PC-3 (cell line): ENCODE measurements around the gene AFG1L. TPM values are rescaled to one million over a fixed set of nuclear protein-coding genes. Genes with fewer than 3 reads are reported as not detected.

Experiments
- ATAC-seq: fragments of 200-7000 bp; cut with Tn5 transposase; 2 replicates; pipeline ENCODE4 v1.9.1; 2020; ENCODE audit warnings: mild to moderate bottlenecking, moderate library complexity
- BruUV-seq: library from RNA; stranded (reverse); fragments of 400-500 nt; replicated peaks from 2 replicates; lab custom pipeline; 2021; lab: Mats Ljungman, UMichigan
- CTCF ChIA-PET: fragments of 300-600 bp; sonication (Branson Sonifier 250); formaldehyde crosslinking; loops from one replicate; lab custom pipeline; 2022; ENCODE audit warnings: antibody characterized with exemption; lab: Charles Lee
- POLR2A ChIA-PET: fragments of 300-600 bp; sonication (Branson Sonifier 250); formaldehyde crosslinking; loops from one replicate; lab custom pipeline; 2022; ENCODE audit warnings: antibody characterized with exemption; ENCODE audit not compliant: unreplicated experiment; lab: Charles Lee
- DNase-seq: peaks from one replicate; pipeline ENCODE4 v3.0.0-alpha.2; 2015
- H2AFZ ChIP-seq: fragments of 300-600 bp; sonication (generic); 2 replicates; pipeline ENCODE4 v1.6.0; 2016; ENCODE audit warnings: antibody characterized with exemption, low read length
- H3F3A ChIP-seq: fragments of 300-600 bp; sonication (generic); one replicate; pipeline ENCODE4 v1.6.0; 2017; ENCODE audit warnings: antibody characterized with exemption, low read length, control low read depth, mild to moderate bottlenecking; ENCODE audit not compliant: unreplicated experiment
- H3K27ac ChIP-seq: fragments of 300-600 bp; sonication (generic); 2 replicates; pipeline ENCODE4 v1.5.1; 2016; ENCODE audit warnings: mild to moderate bottlenecking, low read length
- H3K27me3 ChIP-seq: fragments of 300-600 bp; sonication (generic); 2 replicates; pipeline ENCODE4 v1.6.1; 2016; ENCODE audit warnings: low read length, mixed read lengths
- H3K36me3 ChIP-seq: fragments of 300-600 bp; sonication (generic); 2 replicates; pipeline ENCODE4 v1.6.1; 2016; ENCODE audit warnings: low read depth, mixed run types, low read length, mixed read lengths
- H3K4me1 ChIP-seq: fragments of 300-600 bp; sonication (generic); 2 replicates; pipeline ENCODE4 v1.5.1; 2016; ENCODE audit warnings: low read length; ENCODE audit not compliant: insufficient read depth
- H3K4me2 ChIP-seq: fragments of 300-600 bp; sonication (generic); 2 replicates; pipeline ENCODE4 v1.6.0; 2016; ENCODE audit warnings: low read length
- H3K4me3 ChIP-seq: fragments of 300-600 bp; sonication (generic); 2 replicates; pipeline ENCODE4 v1.5.1; 2016; ENCODE audit warnings: mild to moderate bottlenecking, low read length, mixed read lengths
- H3K79me2 ChIP-seq: fragments of 300-600 bp; sonication (generic); 2 replicates; pipeline ENCODE4 v1.6.1; 2017; ENCODE audit warnings: low read length, mixed read lengths
- H3K9ac ChIP-seq: fragments of 300-600 bp; sonication (generic); 2 replicates; pipeline ENCODE4 v1.6.0; 2016; ENCODE audit warnings: mild to moderate bottlenecking, low read length
- H3K9me2 ChIP-seq: fragments of 300-600 bp; sonication (generic); replicated peaks from 2 replicates; pipeline ENCODE4 v1.6.1; 2016; ENCODE audit warnings: mixed run types, low read length, mixed read lengths
- H3K9me3 ChIP-seq: fragments of 300-600 bp; sonication (generic); 2 replicates; pipeline ENCODE4 v1.6.1; 2016; ENCODE audit warnings: low read length, mixed read lengths
- H4K20me1 ChIP-seq: fragments of 300-600 bp; sonication (generic); 2 replicates; pipeline ENCODE4 v1.6.1; 2016; ENCODE audit warnings: low read length, mixed read lengths
- CTCF ChIP-seq: fragments of 300-600 bp; sonication (generic); conservative IDR thresholded peaks from 2 replicates; pipeline ENCODE4 v1.5.1; 2017; ENCODE audit warnings: antibody characterized with exemption, low read depth, mild to moderate bottlenecking, low read length
- EZH2 ChIP-seq: fragments of 300-600 bp; sonication (generic); IDR thresholded peaks from one replicate; pipeline ENCODE4 v1.6.1; 2017; ENCODE audit warnings: antibody characterized with exemption, mild to moderate bottlenecking, low read length; ENCODE audit not compliant: unreplicated experiment
- EZH2phosphoT487 ChIP-seq: fragments of 300-600 bp; sonication (generic); IDR thresholded peaks from 2 replicates; pipeline ENCODE4 v1.6.1; 2018; ENCODE audit warnings: mild to moderate bottlenecking, antibody characterized with exemption, low read length, borderline replicate concordance
- intact Hi-C: fragments of 100-400 bp; cut with micrococcal nuclease; formaldehyde crosslinking; loops from 2 replicates; pipeline ENCODE4 v1.9.0; 2023
- total RNA-seq: library from RNA; depleted of rRNA; stranded (reverse); fragments of >200 nt; gene quantifications from 2 replicates; pipeline ENCODE4 v1.2.3, GENCODE V29; 2014

AFG1L gene
- total RNA-seq, 1 experiment from 2014 or later: 3.6 TPM

- H3K4me2 ChIP-seq: no peak overlapping the region
- no peak for DNase-seq
- TF ChIP-seq CTCF (no peak), EZH2 (no peak), EZH2phosphoT487 (no peak)
- H3K9ac ChIP-seq: no peak overlapping the region
- no peaks in the 10 kb centered on the region for H3K27me3 ChIP-seq
- ATAC-seq: no peak
- POLR2A ChIA-PET: no interaction called here
- H3K79me2 ChIP-seq: no peaks in the 10 kb centered on the region
- intact Hi-C loops: no loop called here
- no peak overlapping the region for H3K27ac ChIP-seq
- no peaks in the 10 kb centered on the region for H3K9me3 ChIP-seq
- CTCF ChIA-PET: no interaction called here
- H4K20me1 ChIP-seq: no peaks in the 10 kb centered on the region
- no peak overlapping the region for H3K4me3 ChIP-seq
- H3F3A ChIP-seq: no peaks in the 10 kb centered on the region
- no peaks in the 10 kb centered on the region for H3K4me1 ChIP-seq
- H2AFZ ChIP-seq: no peak overlapping the region
- no TSS peak for BruUV-seq
- H3K36me3 ChIP-seq: no peaks in the 10 kb centered on the region
- H3K9me2 ChIP-seq: no peaks in the 10 kb centered on the region
Measured at GRCh38 chr6:108348655-108349349, 53.9 kb downstream of the AFG1L start.

GRCh38 chr6:108350528-108350927 is 55.7 kb downstream of the AFG1L start:
- Histone ChIP-seq H3K27ac (no peak overlapping the region), H3K9me3 (no peaks in the 10 kb centered on the region), H2AFZ (no peak overlapping the region), H3K79me2 (no peaks in the 10 kb centered on the region), H3K4me1 (no peaks in the 10 kb centered on the region), H3F3A (no peaks in the 10 kb centered on the region), H3K36me3 (no peaks in the 10 kb centered on the region), H3K4me2 (no peak overlapping the region), H3K4me3 (no peak overlapping the region), H3K27me3 (no peaks in the 10 kb centered on the region), H3K9ac (no peak overlapping the region), H4K20me1 (no peaks in the 10 kb centered on the region), H3K9me2 (no peaks in the 10 kb centered on the region)
- CTCF ChIA-PET: no interaction called here
- DNase-seq: no peak
- ATAC-seq: no peak
- no peak for TF ChIP-seq EZH2
- no peak for TF ChIP-seq CTCF
- TF ChIP-seq EZH2phosphoT487: no peak
- BruUV-seq: no TSS peak
- POLR2A ChIA-PET: no interaction called here
- intact Hi-C loops: no loop called here

- no peaks in the 10 kb centered on the region for H3K27me3 ChIP-seq
- intact Hi-C loops: no loop called here
- no peaks in the 10 kb centered on the region for H3K9me2 ChIP-seq
- no TSS peak for BruUV-seq
- TF ChIP-seq EZH2phosphoT487 (no peak), CTCF (no peak), EZH2 (no peak)
- no peak overlapping the region for H3K9ac ChIP-seq
- H3K36me3 ChIP-seq: no peaks in the 10 kb centered on the region
- H3K4me3 ChIP-seq: no peak overlapping the region
- no peak for ATAC-seq
- H3K4me2 ChIP-seq: no peak overlapping the region
- H3F3A ChIP-seq: no peaks in the 10 kb centered on the region
- no peak overlapping the region for H3K27ac ChIP-seq
- no peaks in the 10 kb centered on the region for H3K4me1 ChIP-seq
- H3K9me3 ChIP-seq: no peaks in the 10 kb centered on the region
- H4K20me1 ChIP-seq: no peaks in the 10 kb centered on the region
- ChIA-PET CTCF (no interaction called here), POLR2A (no interaction called here)
- no peaks in the 10 kb centered on the region for H3K79me2 ChIP-seq
- no peak for DNase-seq
- no peak overlapping the region for H2AFZ ChIP-seq
Measured at GRCh38 chr6:108353853-108354252, 59.0 kb downstream of the AFG1L start.
